ENCODE results near the gene TRIM69.

DNA sequence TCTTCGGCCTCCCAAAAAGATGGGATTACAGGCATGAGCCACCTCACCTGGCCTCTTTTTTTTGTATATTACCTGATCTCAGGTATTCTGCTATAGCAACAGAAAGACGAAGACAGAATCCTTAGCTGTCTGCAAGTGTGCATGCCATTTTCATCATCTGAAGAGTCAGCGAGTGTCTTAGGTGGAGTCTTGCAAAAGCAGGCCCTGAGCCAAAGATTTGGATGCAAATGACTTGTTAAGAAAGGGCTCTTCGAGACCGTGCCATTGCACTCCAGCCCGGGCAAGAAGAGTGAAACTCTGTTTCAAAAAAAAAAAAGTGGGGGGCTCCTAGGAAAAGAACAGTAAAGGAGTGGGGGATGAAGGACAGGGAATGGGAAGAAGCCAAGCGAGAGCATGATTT lies 10.2 kb upstream of the TRIM69 start:
- TF ChIP-seq, protein P1, sequence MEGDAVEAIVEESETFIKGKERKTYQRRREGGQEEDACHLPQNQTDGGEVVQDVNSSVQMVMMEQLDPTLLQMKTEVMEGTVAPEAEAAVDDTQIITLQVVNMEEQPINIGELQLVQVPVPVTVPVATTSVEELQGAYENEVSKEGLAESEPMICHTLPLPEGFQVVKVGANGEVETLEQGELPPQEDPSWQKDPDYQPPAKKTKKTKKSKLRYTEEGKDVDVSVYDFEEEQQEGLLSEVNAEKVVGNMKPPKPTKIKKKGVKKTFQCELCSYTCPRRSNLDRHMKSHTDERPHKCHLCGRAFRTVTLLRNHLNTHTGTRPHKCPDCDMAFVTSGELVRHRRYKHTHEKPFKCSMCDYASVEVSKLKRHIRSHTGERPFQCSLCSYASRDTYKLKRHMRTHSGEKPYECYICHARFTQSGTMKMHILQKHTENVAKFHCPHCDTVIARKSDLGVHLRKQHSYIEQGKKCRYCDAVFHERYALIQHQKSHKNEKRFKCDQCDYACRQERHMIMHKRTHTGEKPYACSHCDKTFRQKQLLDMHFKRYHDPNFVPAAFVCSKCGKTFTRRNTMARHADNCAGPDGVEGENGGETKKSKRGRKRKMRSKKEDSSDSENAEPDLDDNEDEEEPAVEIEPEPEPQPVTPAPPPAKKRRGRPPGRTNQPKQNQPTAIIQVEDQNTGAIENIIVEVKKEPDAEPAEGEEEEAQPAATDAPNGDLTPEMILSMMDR (conservative IDR thresholded peaks at IDR 0.05; ENCODE audit: low read depth, low read length): no peak
- TF ChIP-seq BHLHE40 (IDR thresholded peaks at IDR 0.05; ENCODE audit: low read depth, low read length): no peak

Measured in IMR-90 (cell line).